ENCODE data around the gene GINS3. TPM values are rescaled to one million over a fixed set of nuclear protein-coding genes. Genes with fewer than 3 reads are reported as not detected.

GINS3 gene
- total and polyA plus RNA-seq, 10 of the 15 experiments (the other 5 are each of a cell fraction or from before 2014, with no cell fraction given), result 13.6 to 22.4 (median 15.6) TPM

DNA sequence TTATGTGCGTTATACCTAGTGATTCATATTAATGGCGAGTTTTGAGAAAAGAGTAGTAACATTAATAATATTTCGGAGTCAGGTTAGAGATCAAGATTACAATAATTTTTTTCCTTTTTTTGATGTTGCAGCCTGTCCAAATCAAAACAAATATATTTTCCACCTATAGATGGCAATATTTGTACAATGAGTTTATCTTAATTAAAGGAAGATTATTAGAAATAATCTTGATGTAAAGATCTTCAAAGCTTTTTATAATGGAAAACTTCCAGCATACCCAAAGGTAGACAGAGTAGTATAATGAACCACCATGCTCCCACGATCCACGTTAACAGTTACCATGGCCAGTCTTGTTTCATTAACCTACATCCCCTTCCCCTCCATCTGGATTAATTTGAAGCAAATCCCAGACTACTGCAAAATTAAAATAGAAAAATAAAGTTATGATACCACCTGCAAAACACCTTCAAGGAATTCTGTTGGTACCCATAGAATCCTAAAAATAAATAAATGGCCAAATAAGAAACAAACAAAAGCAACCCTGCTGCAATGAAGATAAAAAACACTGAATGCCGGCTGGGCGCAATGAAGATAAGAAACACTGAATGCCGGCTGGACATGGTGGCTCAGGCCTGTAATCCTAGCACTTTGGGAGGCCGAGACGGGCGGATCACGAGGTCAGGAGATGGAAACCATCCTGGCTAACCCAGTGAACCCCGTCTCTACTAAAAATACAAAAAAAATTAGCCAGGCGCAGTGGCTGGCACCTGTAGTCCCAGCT, 46.5 kb upstream of the GINS3 start (continued):
- TF ChIP-seq SRF (IDR thresholded peaks at IDR 0.05; ENCODE audit: low read depth in 2 of 2, low read length in 2 of 2), result no peak
- no peak for TF ChIP-seq NRF1 (conservative IDR thresholded peaks at IDR 0.05; ENCODE audit: low read depth, low read length)
- no peak for TF ChIP-seq SPI1 (IDR thresholded peaks at IDR 0.05; ENCODE audit: borderline replicate concordance, insufficient read depth, low read depth, low read length)
- no peak for TF ChIP-seq BMI1 (IDR thresholded peaks at IDR 0.05; ENCODE audit: borderline replicate concordance)

DNA sequence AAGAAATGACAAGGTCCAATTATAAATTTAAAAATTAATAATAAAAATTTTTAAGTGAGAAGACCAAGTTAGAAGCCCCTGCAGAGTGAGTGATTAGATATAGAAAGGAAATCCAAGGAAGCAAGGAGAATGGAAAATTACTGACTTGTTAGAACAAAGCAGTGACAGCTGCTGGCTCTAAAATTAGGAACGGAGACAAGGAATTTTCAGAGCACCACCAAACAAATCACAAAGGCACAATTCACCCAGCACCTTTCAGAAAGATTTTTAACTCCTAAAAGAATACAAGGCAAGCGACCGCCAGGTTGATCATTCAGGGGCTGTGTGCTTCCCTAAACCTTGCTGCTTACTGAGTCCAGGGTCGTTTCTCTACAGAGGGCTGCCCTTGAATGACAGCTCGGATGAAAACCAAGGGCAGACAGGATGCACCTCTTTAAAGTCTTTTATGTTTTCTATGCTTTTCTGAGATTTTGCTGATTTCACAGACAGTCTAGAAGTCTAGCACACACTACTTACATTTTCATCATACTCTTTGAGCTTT, 45.4 kb upstream of the GINS3 start:
- Histone ChIP-seq H3K4me2 (ENCODE audit: control insufficient read depth, insufficient read depth) (no peak overlapping the region), H3K9me3 (replicated peaks; ENCODE audit: control insufficient read depth, insufficient read depth, low read length) (no peaks in the 10 kb centered on the region), H2AFZ (ENCODE audit: control insufficient read depth, low read depth, low read length) (no peak overlapping the region), H3K27ac (ENCODE audit: control insufficient read depth, insufficient read depth) (no peak overlapping the region), H3K27me3 (replicated peaks in 1 of 2; ENCODE audit: control insufficient read depth in 2 of 2, insufficient read depth in 2 of 2, low read length in 1 of 2) (no peaks in the 10 kb centered on the region; a peak in 1 of 4 replicates), H3K4me1 (ENCODE audit: control insufficient read depth, insufficient read depth, low read length) (no peaks in the 10 kb centered on the region), H3K79me2 (ENCODE audit: control insufficient read depth, insufficient read depth, low read length) (no peaks in the 10 kb centered on the region), H4K20me1 (ENCODE audit: control insufficient read depth, insufficient read depth) (no peaks in the 10 kb centered on the region), H3K9ac (ENCODE audit: control insufficient read depth, insufficient read depth, low read length) (no peak overlapping the region), H3K36me3 (ENCODE audit: control insufficient read depth in 2 of 2, insufficient read depth in 2 of 2, low read length in 1 of 2) (no peaks in the 10 kb centered on the region), H3K4me3 (no peak overlapping the region)
- intact Hi-C loops (cut with micrococcal nuclease; ENCODE audit: unreplicated experiment), result no loop called here
- ChIA-PET POLR2A (no interaction called here), CTCF (interaction anchor here (0.6 to 3.3 kb wide), 3 partner anchors 10 to 607 kb away, joined by 3 to 12 read pairs (median 5); no protein-coding TSS in a partner anchor), SMC1A (ENCODE audit: uncharacterized antibody, unreplicated experiment) (interaction anchor here (0.5 to 1.2 kb wide), 3 partner anchors 10 to 126 kb away, joined by 3 to 5 read pairs (median 3); no protein-coding TSS in a partner anchor), RAD21 (ENCODE audit: unreplicated experiment) (no interaction called here)
- ATAC-seq (no peak), FAIRE-seq (no peak), DNase-seq (ENCODE audit: low read depth, low spot score) (no peak)
- no TSS peak for BruUV-seq (replicated peaks)
- 31% methylated on average over 5 of the region's 5 CpGs for WGBS (ENCODE audit: insufficient coverage, insufficient replicate concordance, low lambda C conversion rate, missing lambda C conversion rate)
- TF ChIP-seq ZNF384 (IDR thresholded peaks at IDR 0.05; ENCODE audit: borderline replicate concordance, low read depth, low read length), result no peak
- no peak for TF ChIP-seq FOXK2 (IDR thresholded peaks at IDR 0.05)
- no peak for TF ChIP-seq FOXM1 (IDR thresholded peaks at IDR 0.05; ENCODE audit: low read depth, low read length)
- TF ChIP-seq IRF3 (IDR thresholded peaks at IDR 0.05), result no peak
- no peak for TF ChIP-seq TAF1 (IDR thresholded peaks at IDR 0.05; ENCODE audit: borderline replicate concordance, low read depth, low read length)
- no peak for TF ChIP-seq RBBP5 (conservative IDR thresholded peaks at IDR 0.05)
- TF ChIP-seq CEBPB (IDR thresholded peaks at IDR 0.05; ENCODE audit: borderline replicate concordance in 1 of 2, low read depth in 2 of 2, low read length in 2 of 2), result no peak
- TF ChIP-seq SIN3A (IDR thresholded peaks at IDR 0.05; ENCODE audit: low read depth, low read length), result no peak
- TF ChIP-seq KDM1A (IDR thresholded peaks at IDR 0.05; ENCODE audit: borderline replicate concordance), result no peak
- no peak for TF ChIP-seq STAT1 (conservative IDR thresholded peaks at IDR 0.05)
- no peak for TF ChIP-seq CREM (IDR thresholded peaks at IDR 0.05; ENCODE audit: low read depth)
- TF ChIP-seq CBX5 (IDR thresholded peaks at IDR 0.05; ENCODE audit: low read depth), result no peak
- TF ChIP-seq MEF2A (IDR thresholded peaks at IDR 0.05; ENCODE audit: insufficient read depth, low read depth, low read length), result no peak
- no peak for TF ChIP-seq IKZF1 (conservative IDR thresholded peaks at IDR 0.05)
- TF ChIP-seq ZZZ3 (IDR thresholded peaks at IDR 0.05; ENCODE audit: control insufficient read depth, insufficient read length, low read depth), result no peak
- TF ChIP-seq, protein P1, sequence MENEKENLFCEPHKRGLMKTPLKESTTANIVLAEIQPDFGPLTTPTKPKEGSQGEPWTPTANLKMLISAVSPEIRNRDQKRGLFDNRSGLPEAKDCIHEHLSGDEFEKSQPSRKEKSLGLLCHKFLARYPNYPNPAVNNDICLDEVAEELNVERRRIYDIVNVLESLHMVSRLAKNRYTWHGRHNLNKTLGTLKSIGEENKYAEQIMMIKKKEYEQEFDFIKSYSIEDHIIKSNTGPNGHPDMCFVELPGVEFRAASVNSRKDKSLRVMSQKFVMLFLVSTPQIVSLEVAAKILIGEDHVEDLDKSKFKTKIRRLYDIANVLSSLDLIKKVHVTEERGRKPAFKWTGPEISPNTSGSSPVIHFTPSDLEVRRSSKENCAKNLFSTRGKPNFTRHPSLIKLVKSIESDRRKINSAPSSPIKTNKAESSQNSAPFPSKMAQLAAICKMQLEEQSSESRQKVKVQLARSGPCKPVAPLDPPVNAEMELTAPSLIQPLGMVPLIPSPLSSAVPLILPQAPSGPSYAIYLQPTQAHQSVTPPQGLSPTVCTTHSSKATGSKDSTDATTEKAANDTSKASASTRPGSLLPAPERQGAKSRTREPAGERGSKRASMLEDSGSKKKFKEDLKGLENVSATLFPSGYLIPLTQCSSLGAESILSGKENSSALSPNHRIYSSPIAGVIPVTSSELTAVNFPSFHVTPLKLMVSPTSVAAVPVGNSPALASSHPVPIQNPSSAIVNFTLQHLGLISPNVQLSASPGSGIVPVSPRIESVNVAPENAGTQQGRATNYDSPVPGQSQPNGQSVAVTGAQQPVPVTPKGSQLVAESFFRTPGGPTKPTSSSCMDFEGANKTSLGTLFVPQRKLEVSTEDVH (IDR thresholded peaks at IDR 0.05; ENCODE audit: low read depth, partially characterized antibody), result no peak
- in situ Hi-C loops (cut with MboI), result loop anchor here (25.0 kb wide), 1 partner anchor 315 kb away; no protein-coding TSS in a partner anchor
